Ovary (tissue), 9 donors: ENCODE results near the gene LRRN3. TPM values are rescaled to one million over a fixed set of nuclear protein-coding genes. Genes with fewer than 3 reads are reported as not detected.

Experiments
- DNase-seq, 5 donors: peaks; one replicate each; pipeline ENCODE4 v3.0.0-alpha.2; 2019 to 2020
- H3K27ac ChIP-seq, 2 donors: fragments of 200-600 bp; one replicate each; pipeline versions ENCODE4 v1.5.1 to v1.8.0; 2019 to 2022
- H3K27me3 ChIP-seq: fragments of 200-600 bp; one replicate; pipeline ENCODE4 v1.8.0; 2022
- H3K36me3 ChIP-seq: fragments of 200-600 bp; sonication (generic); one replicate; pipeline ENCODE4 v1.5.1; 2019
- H3K4me1 ChIP-seq: one replicate; pipeline ENCODE4 v1.8.1; 2013; ENCODE audit warnings: mild to moderate bottlenecking, moderate library complexity; ENCODE audit not compliant: insufficient read depth
- H3K4me3 ChIP-seq: fragments of 200-600 bp; sonication (generic); one replicate; pipeline ENCODE4 v1.5.1; 2017
- H3K9me3 ChIP-seq, 2 donors: fragments of 200-600 bp in 1 of 2; sonication (generic) in 1 of 2; one replicate each; pipeline versions ENCODE4 v1.5.1 to v1.8.1; 2013 to 2019; ENCODE audit warnings: mild to moderate bottlenecking in 1 of 2, moderate library complexity in 1 of 2
- EP300 ChIP-seq: sonication (generic); formaldehyde crosslinking; IDR thresholded peaks from one replicate; pipeline ENCODE4 v1.6.1; 2017; ENCODE audit warnings: antibody characterized with exemption
- POLR2A ChIP-seq: fragments of 450-650 bp; IDR thresholded peaks from one replicate; pipeline ENCODE4 v1.6.1; 2017; ENCODE audit warnings: antibody characterized with exemption, mild to moderate bottlenecking, moderate library complexity
- WGBS, 3 donors: extraction: QIAGEN DNeasy Blood & Tissue Kit in 1 of 3; methylation state at CpG; one replicate each; pipeline versions ENCODE4 v1.1.5 to v1.1.7; 2013 to 2017; 5-methylcytosine and 5-hydroxymethylcytosine counted together
- intact Hi-C, 4 donors: fragments of 100-400 bp; cut with DNase I; formaldehyde crosslinking; loops; one replicate each; pipeline versions ENCODE4 v1.11.0 to v1.15.1; 2022 to 2023
- polyA plus RNA-seq, 2 donors: library from polyadenylated mRNA; stranded (reverse); fragments of 200-250 nt in 1 of 2; fragments of 350-450 nt in 1 of 2; fragmentation: Illumina TruSeq in 1 of 2; extraction: RNeasy Lipid Tissue Mini Kit (QIAGEN cat#74804) in 1 of 2; gene quantifications; one replicate each; pipeline ENCODE4 v1.2.3, GENCODE V29; 2013 to 2014
- total RNA-seq, 7 donors: library from RNA; depleted of rRNA in 2 of 7; stranded (reverse); fragments of >200 nt in 2 of 7; fragmentation: NEBNext Ultra II Directional in 3 of 7; extraction: Animal tissue kit (Norgen Biotek cat#: 25700) in 3 of 7; gene quantifications; one replicate each; pipeline versions ENCODE4 v1.1.0 to v1.2.4, GENCODE V29; 2016 to 2023
- TF ChIP-seq, protein P1 (sequence below), 3 donors: fragments of 450-650 bp in 2 of 3; fragments of 200-600 bp in 1 of 3; IDR thresholded peaks; one replicate each; pipeline versions ENCODE4 v1.5.1 to v1.8.0; 2016 to 2022; ENCODE audit warnings: antibody characterized with exemption in 3 of 3, mild to moderate bottlenecking in 1 of 3
- donor health status: DM: no; HTN: no; CAD: no; lungs with moderate emphysema.
- donor health status: DM: no; HTN: no; CAD: no.
- donor health status: Bipolar disorder and iron deficiency.
- donor health status: DM: yes; HTN: yes; CAD: no.
- donor health status: DM: no; HTN: no; CAD: no.
- donor health status: DM: yes; HTN: yes; CAD: no.

The LRRN3 gene
- total and polyA plus RNA-seq, 9 donors, result 0.24 to 5.3 (median 1.1) TPM

DNA sequence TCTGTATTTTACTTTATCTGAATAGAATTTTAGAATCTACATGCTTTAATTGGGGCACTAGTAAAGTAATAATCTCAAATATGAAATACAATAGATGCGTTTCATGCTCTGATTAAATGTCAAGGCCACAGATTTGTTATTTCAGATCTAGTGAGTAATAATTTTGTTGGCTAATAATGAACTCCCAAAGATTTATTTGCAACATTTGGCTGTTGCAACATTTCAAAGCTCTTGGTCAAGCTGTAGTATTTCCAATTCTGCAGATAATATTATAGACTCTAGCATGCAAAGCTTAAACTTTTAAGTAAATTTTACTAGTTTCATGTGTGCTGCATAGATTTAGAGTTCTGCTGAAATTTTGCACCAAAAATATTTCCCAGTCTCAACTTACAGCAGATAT lies 16.7 kb downstream of the LRRN3 start:
- 6 to 19% (median 7%) methylated on average over 1 of the region's 1 CpG for whole genome bisulfite sequencing, 3 donors
- H3K9me3 ChIP-seq, result no peaks in the 10 kb centered on the region
- no peak overlapping the region for H3K4me3 ChIP-seq
- DNase-seq, result no peak
- intact Hi-C loops, result loop anchor here in 1 of 4 donors (5.0 kb wide), 1 partner anchor 430 kb away; no protein-coding TSS in a partner anchor
- no peaks in the 10 kb centered on the region for H3K36me3 ChIP-seq
- no peaks in the 10 kb centered on the region for H3K27me3 ChIP-seq
- TF ChIP-seq, protein P1, sequence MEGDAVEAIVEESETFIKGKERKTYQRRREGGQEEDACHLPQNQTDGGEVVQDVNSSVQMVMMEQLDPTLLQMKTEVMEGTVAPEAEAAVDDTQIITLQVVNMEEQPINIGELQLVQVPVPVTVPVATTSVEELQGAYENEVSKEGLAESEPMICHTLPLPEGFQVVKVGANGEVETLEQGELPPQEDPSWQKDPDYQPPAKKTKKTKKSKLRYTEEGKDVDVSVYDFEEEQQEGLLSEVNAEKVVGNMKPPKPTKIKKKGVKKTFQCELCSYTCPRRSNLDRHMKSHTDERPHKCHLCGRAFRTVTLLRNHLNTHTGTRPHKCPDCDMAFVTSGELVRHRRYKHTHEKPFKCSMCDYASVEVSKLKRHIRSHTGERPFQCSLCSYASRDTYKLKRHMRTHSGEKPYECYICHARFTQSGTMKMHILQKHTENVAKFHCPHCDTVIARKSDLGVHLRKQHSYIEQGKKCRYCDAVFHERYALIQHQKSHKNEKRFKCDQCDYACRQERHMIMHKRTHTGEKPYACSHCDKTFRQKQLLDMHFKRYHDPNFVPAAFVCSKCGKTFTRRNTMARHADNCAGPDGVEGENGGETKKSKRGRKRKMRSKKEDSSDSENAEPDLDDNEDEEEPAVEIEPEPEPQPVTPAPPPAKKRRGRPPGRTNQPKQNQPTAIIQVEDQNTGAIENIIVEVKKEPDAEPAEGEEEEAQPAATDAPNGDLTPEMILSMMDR (IDR thresholded peaks at IDR 0.05), result no peak
- no peak for TF ChIP-seq EP300
- TF ChIP-seq POLR2A, result no peak
- no peak overlapping the region for H3K27ac ChIP-seq
- no peaks in the 10 kb centered on the region for H3K4me1 ChIP-seq

DNA sequence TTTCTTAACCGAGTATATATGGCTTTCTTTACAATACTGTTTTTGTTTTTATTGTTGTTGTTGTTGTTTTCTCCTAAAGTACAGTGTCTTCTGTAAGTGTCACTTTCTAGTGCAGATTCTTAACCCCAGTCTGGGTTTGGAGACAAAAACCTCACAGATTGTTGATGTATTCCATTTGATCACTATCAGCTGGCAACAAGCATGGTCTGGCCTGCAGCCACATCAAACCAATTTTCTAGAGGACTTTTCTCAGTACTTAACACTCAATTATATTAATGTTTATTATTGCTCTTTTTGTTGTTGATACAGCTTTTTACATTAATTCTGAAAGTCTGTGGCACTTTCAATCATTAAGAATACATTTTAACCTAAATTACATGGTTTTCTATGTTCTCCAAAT lies 17.1 kb downstream of the LRRN3 start:
- Histone ChIP-seq H3K4me1 (no peaks in the 10 kb centered on the region), H3K9me3 (no peaks in the 10 kb centered on the region), H3K36me3 (no peaks in the 10 kb centered on the region), H3K27ac (no peak overlapping the region), H3K27me3 (no peaks in the 10 kb centered on the region), H3K4me3 (no peak overlapping the region)
- TF ChIP-seq, protein P1 (IDR thresholded peaks at IDR 0.05), result no peak
- TF ChIP-seq EP300 (no peak), POLR2A (no peak)
- WGBS, 3 donors, result 71 to 83% (median 75%) methylated on average over 1 of the region's 1 CpG
- intact Hi-C loops, result loop anchor here in 1 of 4 donors (5.0 kb wide), 1 partner anchor 429 kb away; no protein-coding TSS in a partner anchor
- DNase-seq, result no peak

DNA sequence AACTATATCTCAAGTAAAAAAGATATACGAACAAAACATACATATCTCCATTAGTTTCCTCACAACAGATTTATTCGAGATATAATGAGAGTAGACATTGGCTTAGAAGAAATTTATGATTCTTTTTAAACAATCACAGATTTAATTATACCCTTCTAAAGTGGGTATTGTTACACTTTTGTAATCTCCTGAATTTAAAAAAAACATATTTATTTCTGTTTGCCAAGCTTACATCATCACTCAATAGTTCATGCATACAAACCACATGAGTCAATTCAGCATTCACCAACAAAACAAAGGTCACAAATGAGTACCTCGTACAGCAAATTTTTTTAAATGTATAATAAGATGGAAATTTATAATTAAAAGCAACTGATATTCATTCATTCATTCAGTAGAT lies 17.6 kb downstream of the LRRN3 start:
- DNase-seq, result no peak
- intact Hi-C loops, result loop anchor here in 1 of 4 donors (5.0 kb wide), 1 partner anchor 429 kb away; no protein-coding TSS in a partner anchor
- Histone ChIP-seq H3K4me1 (no peaks in the 10 kb centered on the region), H3K9me3 (no peaks in the 10 kb centered on the region), H3K27ac (no peak overlapping the region), H3K27me3 (no peaks in the 10 kb centered on the region), H3K36me3 (no peaks in the 10 kb centered on the region), H3K4me3 (no peak overlapping the region)
- 68 to 76% (median 71%) methylated on average over 3 of the region's 3 CpGs for WGBS, 3 donors
- TF ChIP-seq, protein P1 (IDR thresholded peaks at IDR 0.05), result no peak
- TF ChIP-seq EP300 (no peak), POLR2A (no peak)

DNA sequence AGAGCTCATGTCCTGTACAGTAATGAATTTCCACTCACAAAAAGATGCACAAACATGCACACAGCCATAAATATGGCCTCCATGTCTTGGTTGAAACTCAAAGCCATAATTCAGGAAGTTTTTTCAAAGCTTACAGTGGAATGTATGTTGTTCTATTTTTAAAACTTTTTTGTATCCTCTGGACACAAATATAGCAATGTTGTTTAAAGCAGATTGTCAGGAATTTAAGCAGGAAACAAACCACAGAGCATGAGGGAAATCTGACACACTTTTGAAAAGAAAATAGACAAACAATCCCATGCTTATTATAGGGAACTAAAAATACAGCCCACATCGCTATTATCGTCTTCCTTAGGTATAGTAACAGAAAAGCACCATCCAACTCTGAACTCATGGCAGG lies 21.5 kb downstream of the LRRN3 start:
- no peak for DNase-seq
- no peak overlapping the region for H3K4me3 ChIP-seq
- no peaks in the 10 kb centered on the region for H3K4me1 ChIP-seq
- WGBS, 3 donors, result 15 to 50% (median 27%) methylated on average over 2 of the region's 2 CpGs
- H3K27me3 ChIP-seq, result no peaks in the 10 kb centered on the region
- TF ChIP-seq POLR2A (no peak), EP300 (no peak)
- TF ChIP-seq, protein P1 (IDR thresholded peaks at IDR 0.05), result no peak
- no peaks in the 10 kb centered on the region for H3K36me3 ChIP-seq
- intact Hi-C loops, result no loop called here
- no peak overlapping the region for H3K27ac ChIP-seq
- H3K9me3 ChIP-seq, result no peaks in the 10 kb centered on the region
